Measurements from ENCODE around the gene TAF3. TPM values are rescaled to one million over a fixed set of nuclear protein-coding genes. Genes with fewer than 3 reads are reported as not detected.
"Not testable (repeated sequence)": the region's sequence is repeated elsewhere in the genome, so short reads cannot be mapped to it uniquely, and the experiment has no call there.

The TAF3 gene
- total RNA-seq, 1 donor from 2014 or later: 8.5 TPM

DNA sequence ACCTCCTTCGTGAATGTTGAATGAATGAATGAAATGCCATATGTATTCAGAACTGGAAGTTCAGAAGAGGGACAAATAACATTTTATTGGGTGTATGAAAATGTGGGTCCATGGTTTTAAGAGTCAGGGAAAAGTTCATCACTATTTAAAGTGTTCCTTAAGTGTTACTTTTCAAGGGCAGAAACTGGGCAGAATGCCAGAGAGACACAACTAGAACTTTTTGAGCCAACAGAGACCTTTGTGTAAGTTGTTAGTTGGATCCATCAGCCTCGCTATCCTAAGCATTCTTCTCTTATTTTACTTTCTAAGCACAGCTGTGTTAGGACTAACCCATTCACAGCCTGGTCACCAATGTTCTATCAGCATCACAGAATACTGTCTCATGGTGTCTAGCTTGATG lies 13.6 kb upstream of the TAF3 start:
- no peaks in the 10 kb centered on the region for H3K4me1 Mint-ChIP-seq
- no peak overlapping the region for H3K4me3 Mint-ChIP-seq
- TF ChIP-seq, protein P1, sequence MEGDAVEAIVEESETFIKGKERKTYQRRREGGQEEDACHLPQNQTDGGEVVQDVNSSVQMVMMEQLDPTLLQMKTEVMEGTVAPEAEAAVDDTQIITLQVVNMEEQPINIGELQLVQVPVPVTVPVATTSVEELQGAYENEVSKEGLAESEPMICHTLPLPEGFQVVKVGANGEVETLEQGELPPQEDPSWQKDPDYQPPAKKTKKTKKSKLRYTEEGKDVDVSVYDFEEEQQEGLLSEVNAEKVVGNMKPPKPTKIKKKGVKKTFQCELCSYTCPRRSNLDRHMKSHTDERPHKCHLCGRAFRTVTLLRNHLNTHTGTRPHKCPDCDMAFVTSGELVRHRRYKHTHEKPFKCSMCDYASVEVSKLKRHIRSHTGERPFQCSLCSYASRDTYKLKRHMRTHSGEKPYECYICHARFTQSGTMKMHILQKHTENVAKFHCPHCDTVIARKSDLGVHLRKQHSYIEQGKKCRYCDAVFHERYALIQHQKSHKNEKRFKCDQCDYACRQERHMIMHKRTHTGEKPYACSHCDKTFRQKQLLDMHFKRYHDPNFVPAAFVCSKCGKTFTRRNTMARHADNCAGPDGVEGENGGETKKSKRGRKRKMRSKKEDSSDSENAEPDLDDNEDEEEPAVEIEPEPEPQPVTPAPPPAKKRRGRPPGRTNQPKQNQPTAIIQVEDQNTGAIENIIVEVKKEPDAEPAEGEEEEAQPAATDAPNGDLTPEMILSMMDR (IDR thresholded peaks at IDR 0.05; ENCODE audit: unreplicated experiment): no peak
- no peak for DNase-seq (ENCODE audit: low spot score in 2 of 2, unreplicated experiment in 2 of 2)
- H3K27ac Mint-ChIP-seq: no peak overlapping the region
- no peaks in the 10 kb centered on the region for H3K27me3 Mint-ChIP-seq (ENCODE audit: low read depth)
- peaks cover 41% of the 10 kb centered on the region for H3K36me3 Mint-ChIP-seq
- no peaks in the 10 kb centered on the region for H3K9me3 Mint-ChIP-seq

- no peak overlapping the region for H3K4me3 Mint-ChIP-seq
- DNase-seq (ENCODE audit: low spot score in 2 of 2, unreplicated experiment in 2 of 2): no peak
- H3K27me3 Mint-ChIP-seq (ENCODE audit: low read depth): peaks cover 7% of the 10 kb centered on the region
- no peaks in the 10 kb centered on the region for H3K4me1 Mint-ChIP-seq
- H3K27ac Mint-ChIP-seq: no peak overlapping the region
- H3K9me3 Mint-ChIP-seq: no peaks in the 10 kb centered on the region
- H3K36me3 Mint-ChIP-seq: peaks cover 18% of the 10 kb centered on the region
- TF ChIP-seq, protein P1 (IDR thresholded peaks at IDR 0.05; ENCODE audit: unreplicated experiment): no peak
These were observed 9.5 kb upstream of the TAF3 start for GRCh38 chr10:7808686-7809267.

DNA sequence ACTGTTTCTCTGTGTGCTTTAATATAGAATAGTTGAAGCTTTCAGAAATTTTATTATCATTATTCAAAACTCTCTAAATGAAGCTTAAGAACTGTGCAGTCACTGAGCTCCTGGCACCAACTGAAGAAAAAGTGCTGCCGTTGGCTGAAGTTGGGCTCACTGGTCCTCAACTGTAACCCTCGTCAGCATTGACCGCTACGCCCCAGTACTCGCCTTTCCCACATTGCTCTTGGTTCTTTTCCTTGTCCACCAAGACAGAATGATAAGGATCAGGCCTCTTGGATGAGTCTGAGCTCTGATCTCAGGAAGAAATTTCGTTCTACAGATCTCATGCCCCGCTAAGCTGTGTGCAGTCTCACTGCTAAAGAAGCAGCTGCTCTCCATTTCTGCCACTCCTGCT lies 7.9 kb upstream of the TAF3 start:
- no peak overlapping the region for H3K27ac Mint-ChIP-seq
- H3K9me3 Mint-ChIP-seq: no peaks in the 10 kb centered on the region
- peaks cover 9% of the 10 kb centered on the region for H3K36me3 Mint-ChIP-seq
- DNase-seq (ENCODE audit: low spot score in 2 of 2, unreplicated experiment in 2 of 2): no peak
- H3K4me1 Mint-ChIP-seq: no peaks in the 10 kb centered on the region
- peaks cover 18% of the 10 kb centered on the region for H3K27me3 Mint-ChIP-seq (ENCODE audit: low read depth)
- H3K4me3 Mint-ChIP-seq: no peak overlapping the region
- TF ChIP-seq, protein P1 (IDR thresholded peaks at IDR 0.05; ENCODE audit: unreplicated experiment): no peak

- no peak for DNase-seq (ENCODE audit: low spot score in 2 of 2, unreplicated experiment in 2 of 2)
- H3K4me1 Mint-ChIP-seq: no peaks in the 10 kb centered on the region
- no peak overlapping the region for H3K4me3 Mint-ChIP-seq
- H3K36me3 Mint-ChIP-seq: peaks cover 9% of the 10 kb centered on the region
- H3K27me3 Mint-ChIP-seq (ENCODE audit: low read depth): peaks cover 21% of the 10 kb centered on the region
- no peak overlapping the region for H3K27ac Mint-ChIP-seq
- no peaks in the 10 kb centered on the region for H3K9me3 Mint-ChIP-seq
- TF ChIP-seq, protein P1 (IDR thresholded peaks at IDR 0.05; ENCODE audit: unreplicated experiment): no peak
These were observed 7.3 kb upstream of the TAF3 start for GRCh38 chr10:7811000-7811399.

GRCh38 chr10:7811743-7812142 lies 6.6 kb upstream of the TAF3 start:
- not testable (repeated sequence) for DNase-seq (ENCODE audit: low spot score in 2 of 2, unreplicated experiment in 2 of 2); H3K9me3 Mint-ChIP-seq; H3K27ac Mint-ChIP-seq; H3K36me3 Mint-ChIP-seq; H3K4me3 Mint-ChIP-seq; H3K4me1 Mint-ChIP-seq
- H3K27me3 Mint-ChIP-seq (ENCODE audit: low read depth): peaks cover 27% of the 10 kb centered on the region

GRCh38 chr10:7813481-7813880 lies 4.8 kb upstream of the TAF3 start:
- Mint-ChIP-seq H3K36me3 (peaks cover 3% of the 10 kb centered on the region), H3K9me3 (no peaks in the 10 kb centered on the region), H3K27me3 (ENCODE audit: low read depth) (peaks cover 35% of the 10 kb centered on the region), H3K27ac (no peak overlapping the region), H3K4me3 (no peak overlapping the region), H3K4me1 (peaks cover 10% of the 10 kb centered on the region)
- DNase-seq (ENCODE audit: low spot score in 2 of 2, unreplicated experiment in 2 of 2): no peak
- TF ChIP-seq, protein P1 (IDR thresholded peaks at IDR 0.05; ENCODE audit: unreplicated experiment): peak; percentile 14

Data from mesothelial cell of epicardium (in vitro differentiated cells).